Ovary (tissue), 3 donors: ENCODE measurements around the gene RASSF8.

ENCODE experiments used
- POLR2A ChIP-seq: fragments of 450-650 bp; IDR thresholded peaks from one replicate; pipeline ENCODE4 v1.6.1; 2017; ENCODE audit warnings: antibody characterized with exemption, mild to moderate bottlenecking, moderate library complexity
- TF ChIP-seq, protein P1 (sequence below), 3 donors: fragments of 450-650 bp in 2 of 3; fragments of 200-600 bp in 1 of 3; IDR thresholded peaks; one replicate each; pipeline versions ENCODE4 v1.5.1 to v1.8.0; 2016 to 2022; ENCODE audit warnings: antibody characterized with exemption in 3 of 3, mild to moderate bottlenecking in 1 of 3
- donor health status: DM: no; HTN: no; CAD: no.

- TF ChIP-seq, protein P1, sequence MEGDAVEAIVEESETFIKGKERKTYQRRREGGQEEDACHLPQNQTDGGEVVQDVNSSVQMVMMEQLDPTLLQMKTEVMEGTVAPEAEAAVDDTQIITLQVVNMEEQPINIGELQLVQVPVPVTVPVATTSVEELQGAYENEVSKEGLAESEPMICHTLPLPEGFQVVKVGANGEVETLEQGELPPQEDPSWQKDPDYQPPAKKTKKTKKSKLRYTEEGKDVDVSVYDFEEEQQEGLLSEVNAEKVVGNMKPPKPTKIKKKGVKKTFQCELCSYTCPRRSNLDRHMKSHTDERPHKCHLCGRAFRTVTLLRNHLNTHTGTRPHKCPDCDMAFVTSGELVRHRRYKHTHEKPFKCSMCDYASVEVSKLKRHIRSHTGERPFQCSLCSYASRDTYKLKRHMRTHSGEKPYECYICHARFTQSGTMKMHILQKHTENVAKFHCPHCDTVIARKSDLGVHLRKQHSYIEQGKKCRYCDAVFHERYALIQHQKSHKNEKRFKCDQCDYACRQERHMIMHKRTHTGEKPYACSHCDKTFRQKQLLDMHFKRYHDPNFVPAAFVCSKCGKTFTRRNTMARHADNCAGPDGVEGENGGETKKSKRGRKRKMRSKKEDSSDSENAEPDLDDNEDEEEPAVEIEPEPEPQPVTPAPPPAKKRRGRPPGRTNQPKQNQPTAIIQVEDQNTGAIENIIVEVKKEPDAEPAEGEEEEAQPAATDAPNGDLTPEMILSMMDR (IDR thresholded peaks at IDR 0.05): no peak
- TF ChIP-seq POLR2A: no peak
Measured at GRCh38 chr12:26095186-26095585, 136.7 kb downstream of the RASSF8 start.
